Esophagus (tissue), 2 donors: ENCODE data around the gene CENPS. TPM values are rescaled to one million over a fixed set of nuclear protein-coding genes. Genes with fewer than 3 reads are reported as not detected.
"Not testable (repeated sequence)": the region's sequence is repeated elsewhere in the genome, so short reads cannot be mapped to it uniquely, and the experiment has no call there.

Experiments
- H3K27ac ChIP-seq, 2 donors: one replicate each; pipeline ENCODE4 v1.5.1; 2013; ENCODE audit warnings: low read depth in 2 of 2, mild to moderate bottlenecking in 2 of 2, inconsistent platforms in 1 of 2, low read length in 1 of 2, moderate library complexity in 1 of 2
- H3K27me3 ChIP-seq, 2 donors: one replicate each; pipeline ENCODE4 v1.6.1; 2013; ENCODE audit warnings: low read length in 2 of 2, control low read depth in 1 of 2, mild to moderate bottlenecking in 1 of 2; ENCODE audit not compliant: insufficient read depth in 2 of 2, control insufficient read depth in 1 of 2
- H3K36me3 ChIP-seq, 2 donors: one replicate each; pipeline ENCODE4 v1.6.1; 2013; ENCODE audit warnings: low read length in 1 of 2; ENCODE audit not compliant: control insufficient read depth in 2 of 2, insufficient read depth in 2 of 2
- H3K4me1 ChIP-seq, 2 donors: one replicate each; pipeline ENCODE4 v1.6.1; 2013; ENCODE audit warnings: low read length in 1 of 2; ENCODE audit not compliant: control insufficient read depth in 2 of 2, insufficient read depth in 2 of 2
- H3K4me3 ChIP-seq, 2 donors: one replicate each; pipeline ENCODE4 v1.5.1; 2013; ENCODE audit warnings: low read length in 2 of 2, mild to moderate bottlenecking in 2 of 2, low read depth in 1 of 2, moderate library complexity in 1 of 2
- H3K9me3 ChIP-seq, 2 donors: one replicate each; pipeline ENCODE4 v1.6.1; 2013; ENCODE audit warnings: mild to moderate bottlenecking in 2 of 2, low read depth in 1 of 2, low read length in 1 of 2, moderate library complexity in 1 of 2; ENCODE audit not compliant: control insufficient read depth in 2 of 2, insufficient read depth in 1 of 2
- WGBS, 2 donors: extraction: QIAGEN DNeasy Blood & Tissue Kit; methylation state at CpG; one replicate each; pipeline ENCODE4 v1.1.7; 2013; 5-methylcytosine and 5-hydroxymethylcytosine counted together
- polyA plus RNA-seq, 2 donors: library from polyadenylated mRNA; stranded (reverse); fragments of 200-250 nt; gene quantifications; one replicate each; pipeline ENCODE4 v1.2.3, GENCODE V29; 2013
- donor health status: healthy with polysubstance abuse.
- donor health status: Bipolar disorder and iron deficiency.

CENPS gene
- polyA plus RNA-seq, 2 donors = 15.3 to 17.8 TPM

- Histone ChIP-seq H3K36me3 (peaks cover 0 to 2% of the 10 kb centered on the region in 2 donors), H3K9me3 (no peaks in the 10 kb centered on the region), H3K27ac (no peak overlapping the region), H3K4me1 (no peaks in the 10 kb centered on the region), H3K4me3 (no peak overlapping the region), H3K27me3 (no peaks in the 10 kb centered on the region)
- WGBS, 2 donors = 83% methylated on average over 7 of the region's 7 CpGs
Observed at GRCh38 chr1:10444795-10445397, 14.7 kb downstream of the CENPS start.

DNA sequence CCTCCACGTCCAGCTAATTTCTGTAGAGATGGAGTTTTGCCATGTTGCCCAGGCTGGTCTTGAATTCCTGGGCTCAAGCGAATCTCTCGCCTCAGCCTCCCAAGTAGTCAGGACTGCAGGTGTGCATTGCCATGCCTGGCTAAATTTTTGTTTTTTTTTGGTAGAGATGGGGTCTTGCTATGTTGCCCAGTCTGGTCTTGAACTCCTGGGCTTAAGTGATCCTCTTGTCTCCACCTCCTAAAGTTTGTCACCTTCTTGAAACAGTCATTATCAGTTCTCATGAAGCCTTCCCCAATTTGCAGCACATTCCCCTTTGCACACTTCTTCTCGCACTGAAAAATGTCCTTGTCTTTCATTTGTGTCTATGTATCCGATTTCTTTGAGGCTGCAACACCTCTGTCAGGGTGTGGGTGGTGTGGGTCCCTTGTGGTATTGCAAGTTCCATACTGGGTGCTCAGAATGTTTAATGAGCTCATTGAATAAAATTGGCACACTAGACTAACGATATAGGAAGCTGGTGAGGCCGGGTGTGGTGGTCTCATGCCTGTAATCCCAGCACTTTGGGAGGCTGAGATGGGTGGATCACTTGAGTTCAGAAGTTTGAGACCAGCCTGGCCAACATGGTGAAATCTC lies 16.7 kb downstream of the CENPS start:
- H3K36me3 ChIP-seq = no peaks in the 10 kb centered on the region
- H3K4me1 ChIP-seq = no peaks in the 10 kb centered on the region
- H3K9me3 ChIP-seq = no peaks in the 10 kb centered on the region
- no peak overlapping the region for H3K27ac ChIP-seq
- H3K4me3 ChIP-seq = no peak overlapping the region
- H3K27me3 ChIP-seq = no peaks in the 10 kb centered on the region
- WGBS, 2 donors = 95 to 96% methylated on average over 7 of the region's 7 CpGs

DNA sequence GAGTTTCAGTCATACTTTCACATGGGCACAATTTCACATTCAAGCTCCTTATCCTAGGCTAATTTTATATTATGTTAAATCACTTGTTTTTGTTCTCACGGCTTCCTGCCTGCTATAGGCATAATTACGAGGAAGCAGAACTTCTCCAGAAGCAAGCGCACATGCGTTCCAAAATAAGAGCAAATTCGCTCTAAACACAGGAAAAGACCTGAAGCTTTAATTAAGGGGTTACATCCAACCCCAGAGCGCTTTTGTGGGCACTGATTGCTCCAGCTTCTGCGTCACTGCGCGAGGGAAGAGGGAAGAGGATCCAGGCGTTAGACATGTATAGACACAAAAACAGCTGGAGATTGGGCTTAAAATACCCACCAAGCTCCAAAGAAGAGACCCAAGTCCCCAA lies 19.5 kb downstream of the CENPS start, which contains the start of gene CORT:
TSS of gene CORT (plus strand) at position 281 of the 400 bp plus-strand sequence. CDS start 193 bp downstream, outside the sequence.
- H3K27ac ChIP-seq = no peak within 1 kb of the TSS
- no peaks in the 10 kb centered on the region for H3K36me3 ChIP-seq
- H3K4me1 ChIP-seq = no peaks in the 10 kb centered on the region
- H3K27me3 ChIP-seq = no peaks in the 10 kb centered on the region
- H3K9me3 ChIP-seq = no peaks in the 10 kb centered on the region
- no peak within 1 kb of the TSS for H3K4me3 ChIP-seq
- 90% methylated on average over 10 of the region's 10 CpGs for whole genome bisulfite sequencing, 2 donors

DNA sequence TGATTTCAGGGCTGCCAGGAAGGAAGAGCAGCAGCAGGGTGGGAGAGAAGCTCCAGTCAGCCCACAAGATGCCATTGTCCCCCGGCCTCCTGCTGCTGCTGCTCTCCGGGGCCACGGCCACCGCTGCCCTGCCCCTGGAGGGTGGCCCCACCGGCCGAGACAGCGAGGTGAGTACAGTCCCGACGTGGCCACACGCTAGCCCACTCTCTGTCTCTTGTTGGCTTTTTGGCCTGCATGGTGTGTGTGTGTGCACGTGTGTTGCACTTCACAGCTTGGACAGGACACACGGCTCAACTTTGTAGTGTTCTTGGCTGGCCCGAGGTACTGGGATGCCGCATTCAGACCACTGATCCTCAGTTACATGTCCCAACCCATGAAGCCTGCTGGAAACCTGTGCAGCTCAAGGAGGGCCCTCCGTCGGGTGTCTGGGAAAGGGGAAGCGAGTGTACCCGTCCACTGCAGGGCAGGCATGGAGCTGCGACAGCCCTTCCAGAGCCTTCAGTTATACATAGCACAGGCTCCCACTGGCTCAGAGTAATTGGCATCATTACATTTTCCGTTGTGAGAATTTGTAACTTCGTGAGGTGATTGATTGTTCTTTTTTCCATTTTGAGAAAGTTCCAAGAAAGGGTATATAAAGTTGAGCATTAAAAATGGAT lies 20.1 kb downstream of the CENPS start:
- WGBS, 2 donors = 71 to 72% methylated on average over 21 of the region's 21 CpGs
- Histone ChIP-seq H3K36me3 (no peaks in the 10 kb centered on the region), H3K4me1 (no peaks in the 10 kb centered on the region), H3K4me3 (no peak overlapping the region), H3K9me3 (no peaks in the 10 kb centered on the region), H3K27ac (no peak overlapping the region), H3K27me3 (no peaks in the 10 kb centered on the region)

- H3K4me3 ChIP-seq = no peak overlapping the region
- H3K27me3 ChIP-seq = no peaks in the 10 kb centered on the region
- WGBS, 2 donors = 36 to 39% methylated on average over 6 of the region's 6 CpGs
- no peaks in the 10 kb centered on the region for H3K36me3 ChIP-seq
- no peak overlapping the region for H3K27ac ChIP-seq
- H3K4me1 ChIP-seq = no peaks in the 10 kb centered on the region
- H3K9me3 ChIP-seq = no peaks in the 10 kb centered on the region
Observed at GRCh38 chr1:10450836-10451235, 20.6 kb downstream of the CENPS start.

GRCh38 chr1:10451287-10451686 lies 21.1 kb downstream of the CENPS start:
- H3K36me3 ChIP-seq = no peaks in the 10 kb centered on the region
- H3K4me3 ChIP-seq = no peak overlapping the region
- no peaks in the 10 kb centered on the region for H3K27me3 ChIP-seq
- H3K27ac ChIP-seq = no peak overlapping the region
- peaks cover 0 to 2% of the 10 kb centered on the region in 2 donors for H3K4me1 ChIP-seq
- WGBS, 2 donors = 9 to 14% methylated on average over 10 of the region's 10 CpGs
- no peaks in the 10 kb centered on the region for H3K9me3 ChIP-seq

GRCh38 chr1:10456048-10456447 lies 25.8 kb downstream of the CENPS start:
- H3K27ac ChIP-seq = no peak overlapping the region
- no peaks in the 10 kb centered on the region for H3K27me3 ChIP-seq
- H3K36me3 ChIP-seq = peaks cover 0 to 1% of the 10 kb centered on the region in 2 donors
- no peak overlapping the region for H3K4me3 ChIP-seq
- WGBS, 2 donors = 77 to 80% methylated on average over 5 of the region's 5 CpGs
- H3K4me1 ChIP-seq = peaks cover 0 to 2% of the 10 kb centered on the region in 2 donors
- no peaks in the 10 kb centered on the region for H3K9me3 ChIP-seq

- Histone ChIP-seq H3K4me3 (no peak overlapping the region), H3K27me3 (no peaks in the 10 kb centered on the region), H3K36me3 (peaks cover 3 to 5% of the 10 kb centered on the region in 2 donors), H3K9me3 (no peaks in the 10 kb centered on the region), H3K4me1 (peaks cover 0 to 2% of the 10 kb centered on the region in 2 donors), H3K27ac (peak overlapping the region; percentile 20 to 54)
- WGBS, 2 donors = 44 to 63% methylated on average over 7 of the region's 7 CpGs
Observed at GRCh38 chr1:10456661-10457060, 26.4 kb downstream of the CENPS start.

DNA sequence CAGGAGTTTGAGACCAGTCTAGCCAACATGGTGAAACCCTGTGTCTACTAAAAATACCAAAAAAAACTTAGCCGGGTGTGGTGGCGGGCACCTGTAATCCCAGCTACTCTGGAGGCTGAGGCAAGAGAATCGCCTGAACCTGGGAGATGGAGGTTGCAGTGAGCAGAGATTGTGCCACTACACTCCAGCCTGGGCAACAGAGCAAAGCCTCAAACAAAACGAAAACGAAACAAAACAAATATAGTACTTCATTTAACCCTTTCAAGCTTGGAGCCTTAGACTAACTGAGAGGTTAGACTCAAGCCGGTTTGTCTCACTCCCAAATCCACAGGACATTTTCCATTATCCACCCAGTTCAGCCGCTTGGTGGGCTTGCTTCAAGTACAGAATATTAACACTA lies 27.2 kb downstream of the CENPS start:
- 56 to 58% methylated on average over 7 of the region's 7 CpGs for WGBS, 2 donors
- not testable (repeated sequence) for H3K4me3 ChIP-seq, H3K27me3 ChIP-seq, H3K36me3 ChIP-seq, H3K9me3 ChIP-seq, H3K4me1 ChIP-seq
- H3K27ac ChIP-seq = peak overlapping the region in 1 of 2 donors; percentile 54
